ENCODE measurements around the gene DIP2C.

Gene DIP2C

GRCh38 chr10:672992-673391 lies 16.5 kb downstream of the DIP2C start:
- TF ChIP-seq, protein P1, sequence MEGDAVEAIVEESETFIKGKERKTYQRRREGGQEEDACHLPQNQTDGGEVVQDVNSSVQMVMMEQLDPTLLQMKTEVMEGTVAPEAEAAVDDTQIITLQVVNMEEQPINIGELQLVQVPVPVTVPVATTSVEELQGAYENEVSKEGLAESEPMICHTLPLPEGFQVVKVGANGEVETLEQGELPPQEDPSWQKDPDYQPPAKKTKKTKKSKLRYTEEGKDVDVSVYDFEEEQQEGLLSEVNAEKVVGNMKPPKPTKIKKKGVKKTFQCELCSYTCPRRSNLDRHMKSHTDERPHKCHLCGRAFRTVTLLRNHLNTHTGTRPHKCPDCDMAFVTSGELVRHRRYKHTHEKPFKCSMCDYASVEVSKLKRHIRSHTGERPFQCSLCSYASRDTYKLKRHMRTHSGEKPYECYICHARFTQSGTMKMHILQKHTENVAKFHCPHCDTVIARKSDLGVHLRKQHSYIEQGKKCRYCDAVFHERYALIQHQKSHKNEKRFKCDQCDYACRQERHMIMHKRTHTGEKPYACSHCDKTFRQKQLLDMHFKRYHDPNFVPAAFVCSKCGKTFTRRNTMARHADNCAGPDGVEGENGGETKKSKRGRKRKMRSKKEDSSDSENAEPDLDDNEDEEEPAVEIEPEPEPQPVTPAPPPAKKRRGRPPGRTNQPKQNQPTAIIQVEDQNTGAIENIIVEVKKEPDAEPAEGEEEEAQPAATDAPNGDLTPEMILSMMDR (IDR thresholded peaks at IDR 0.05; ENCODE audit: low read depth, low read length): no peak

GRCh38 chr10:672203-672602 lies 17.3 kb downstream of the DIP2C start:
- no peak overlapping the region for H3K4me3 ChIP-seq (ENCODE audit: low read depth, low read length)

More at GRCh38 chr10:672992-673391, 16.5 kb downstream of the DIP2C start:
- Histone ChIP-seq H3K27me3 (ENCODE audit: insufficient read depth, low read depth, severe bottlenecking) (no peaks in the 10 kb centered on the region), H3K36me3 (no peaks in the 10 kb centered on the region), H3K4me3 (ENCODE audit: low read depth, low read length) (no peak overlapping the region), H3K9me3 (ENCODE audit: severe bottlenecking) (no peaks in the 10 kb centered on the region), H3K27ac (no peak overlapping the region)
- DNase-seq: no peak

DNA sequence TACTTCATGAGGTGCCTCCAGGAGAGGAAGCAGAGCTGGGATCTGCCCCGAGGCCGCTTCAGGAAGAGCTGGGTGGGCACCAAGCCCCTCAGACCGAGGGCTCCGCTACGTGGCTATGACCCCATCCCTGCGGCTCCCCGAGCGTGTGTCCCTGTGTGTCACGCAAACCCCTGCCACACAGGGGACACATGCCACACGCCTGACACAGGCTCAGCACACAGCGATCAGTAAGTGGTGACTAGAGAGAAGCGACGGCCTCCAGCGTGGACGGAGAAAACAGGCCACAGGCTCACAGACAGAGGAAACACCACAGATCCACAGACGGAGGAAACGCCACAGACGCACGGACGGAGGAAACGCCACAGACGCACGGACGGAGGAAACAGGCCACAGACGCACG lies 18.5 kb downstream of the DIP2C start:
- H3K27me3 ChIP-seq (ENCODE audit: insufficient read depth, low read depth, severe bottlenecking): no peaks in the 10 kb centered on the region
- no peak overlapping the region for H3K4me3 ChIP-seq (ENCODE audit: low read depth, low read length)
- H3K9me3 ChIP-seq (ENCODE audit: severe bottlenecking): no peaks in the 10 kb centered on the region
- no peaks in the 10 kb centered on the region for H3K36me3 ChIP-seq
- no peak for DNase-seq
- TF ChIP-seq, protein P1 (IDR thresholded peaks at IDR 0.05; ENCODE audit: low read depth, low read length): no peak
- no peak overlapping the region for H3K27ac ChIP-seq

More at GRCh38 chr10:672203-672602, 17.3 kb downstream of the DIP2C start:
- Histone ChIP-seq H3K27ac (no peak overlapping the region), H3K27me3 (ENCODE audit: insufficient read depth, low read depth, severe bottlenecking) (no peaks in the 10 kb centered on the region), H3K9me3 (ENCODE audit: severe bottlenecking) (no peaks in the 10 kb centered on the region), H3K36me3 (no peaks in the 10 kb centered on the region)
- no peak for DNase-seq
- TF ChIP-seq, protein P1 (IDR thresholded peaks at IDR 0.05; ENCODE audit: low read depth, low read length): no peak

- Histone ChIP-seq H3K36me3 (no peaks in the 10 kb centered on the region), H3K9me3 (ENCODE audit: severe bottlenecking) (no peaks in the 10 kb centered on the region), H3K4me3 (ENCODE audit: low read depth, low read length) (no peak overlapping the region), H3K27me3 (ENCODE audit: insufficient read depth, low read depth, severe bottlenecking) (no peaks in the 10 kb centered on the region), H3K27ac (no peak overlapping the region)
- DNase-seq: no peak
- TF ChIP-seq, protein P1 (IDR thresholded peaks at IDR 0.05; ENCODE audit: low read depth, low read length): no peak
Observed at GRCh38 chr10:670038-670437, 19.4 kb downstream of the DIP2C start.

GRCh38 chr10:668786-669485 lies 20.5 kb downstream of the DIP2C start:
- TF ChIP-seq, protein P1 (IDR thresholded peaks at IDR 0.05; ENCODE audit: low read depth, low read length): no peak
- Histone ChIP-seq H3K27ac (no peak overlapping the region), H3K36me3 (no peaks in the 10 kb centered on the region), H3K27me3 (ENCODE audit: insufficient read depth, low read depth, severe bottlenecking) (no peaks in the 10 kb centered on the region), H3K4me3 (ENCODE audit: low read depth, low read length) (no peak overlapping the region), H3K9me3 (ENCODE audit: severe bottlenecking) (no peaks in the 10 kb centered on the region)
- no peak for DNase-seq

All from WERI-Rb-1 (cell line).